HepG2 (cell line): Measurements from ENCODE around the gene FMC1. TPM values are rescaled to one million over a fixed set of nuclear protein-coding genes. Genes with fewer than 3 reads are reported as not detected.

ENCODE experiments used
- ASH2L ChIP-seq: fragments of 300-600, 200-600 bp; sonication (generic); IDR thresholded peaks from 2 replicates; pipeline ENCODE4 v1.7.0; 2017; ENCODE audit warnings: low read depth, mild to moderate bottlenecking, moderate library complexity, mixed read lengths, low read length; ENCODE audit not compliant: insufficient read length
- ETS1 ChIP-seq: sonication (generic); formaldehyde crosslinking; IDR thresholded peaks from 2 replicates; pipeline ENCODE4 v1.4.0; 2020; ENCODE audit warnings: missing genetic modification reagents
- FOSL2 ChIP-seq: sonication (generic); formaldehyde crosslinking; IDR thresholded peaks from 2 replicates; pipeline ENCODE4 v1.4.0; 2020; ENCODE audit warnings: missing genetic modification reagents
- GPBP1L1 ChIP-seq: sonication (generic); formaldehyde crosslinking; IDR thresholded peaks from 2 replicates; pipeline ENCODE4 v1.5.0; 2020; ENCODE audit warnings: mild to moderate bottlenecking, missing genetic modification reagents
- HBP1 ChIP-seq: IDR thresholded peaks from 2 replicates; pipeline ENCODE4 v1.6.1; 2016; ENCODE audit warnings: low read depth, control low read depth
- HIVEP1 ChIP-seq: sonication (generic); formaldehyde crosslinking; IDR thresholded peaks from 2 replicates; pipeline ENCODE4 v1.4.0; 2020; ENCODE audit warnings: mild to moderate bottlenecking, missing genetic modification reagents
- IRX3 ChIP-seq: sonication (generic); formaldehyde crosslinking; IDR thresholded peaks from 2 replicates; pipeline ENCODE4 v1.8.1; 2023; ENCODE audit warnings: mild to moderate bottlenecking, low read depth, missing genetic modification reagents, borderline replicate concordance
- NFE2L1 ChIP-seq: sonication (generic); formaldehyde crosslinking; IDR thresholded peaks from 2 replicates; pipeline ENCODE4 v1.4.0; 2020; ENCODE audit warnings: missing genetic modification reagents, mild to moderate bottlenecking, borderline replicate concordance
- PAXIP1 ChIP-seq: sonication (generic); formaldehyde crosslinking; conservative IDR thresholded peaks from 2 replicates; pipeline ENCODE4 v1.4.0; 2020; ENCODE audit warnings: mild to moderate bottlenecking, missing genetic modification reagents, moderate library complexity
- POLR2G ChIP-seq: fragments of 200-400 bp; formaldehyde crosslinking; IDR thresholded peaks from 2 replicates; pipeline ENCODE4 v1.6.1; 2018; ENCODE audit warnings: mild to moderate bottlenecking, low read depth, low read length, moderate library complexity
- RARA ChIP-seq: IDR thresholded peaks from 2 replicates; pipeline ENCODE4 v1.6.1; 2016; ENCODE audit warnings: missing genetic modification reagents, missing compliant biosample characterization
- RFX3 ChIP-seq: IDR thresholded peaks from 2 replicates; pipeline ENCODE4 v1.6.1; 2016; ENCODE audit warnings: missing biosample characterization, missing genetic modification reagents
- SIN3B ChIP-seq: fragments of 150-350 bp; IDR thresholded peaks from 2 replicates; pipeline ENCODE4 v1.6.1; 2014; ENCODE audit warnings: low read length
- ZNF124 ChIP-seq: sonication (generic); formaldehyde crosslinking; IDR thresholded peaks from 2 replicates; pipeline ENCODE4 v1.4.0; 2020; ENCODE audit warnings: missing genetic modification reagents
- ZNF282 ChIP-seq: fragments of 450-650 bp; IDR thresholded peaks from 2 replicates; pipeline ENCODE4 v1.6.1; 2018; ENCODE audit not compliant: partially characterized antibody
- ZNF317 ChIP-seq: sonication (generic); formaldehyde crosslinking; IDR thresholded peaks from 2 replicates; pipeline ENCODE4 v1.5.0; 2020; ENCODE audit warnings: mild to moderate bottlenecking, missing genetic modification reagents
- ZNF512B ChIP-seq: sonication (generic); formaldehyde crosslinking; IDR thresholded peaks from 2 replicates; pipeline ENCODE4 v1.5.1; 2020; ENCODE audit warnings: missing genetic modification reagents, mild to moderate bottlenecking, borderline replicate concordance
- ZNF547 ChIP-seq: sonication (generic); formaldehyde crosslinking; IDR thresholded peaks from 2 replicates; pipeline ENCODE4 v1.5.1; 2020; ENCODE audit warnings: mild to moderate bottlenecking, missing genetic modification reagents
- ZNF619 ChIP-seq: sonication (generic); formaldehyde crosslinking; IDR thresholded peaks from 2 replicates; pipeline ENCODE4 v1.4.0; 2020; ENCODE audit warnings: mild to moderate bottlenecking, missing genetic modification reagents
- polyA plus RNA-seq, 8 experiments: library from polyadenylated mRNA; depleted of rRNA in 3 of 8; stranded (reverse) in 7 of 8; unstranded in 1 of 8; fragments of >200 nt; fragmentation: Illumina TruSeq in 4 of 8; extraction: Trizol in 4 of 8; gene quantifications; 2 replicates each; pipeline versions ENCODE4 v1.2.1 to v1.2.3, GENCODE V29; 2011 to 2016; ENCODE audit warnings: low read depth in 4 of 8, missing spikeins in 1 of 8, mixed read lengths in 1 of 8; ENCODE audit not compliant: insufficient read depth in 1 of 8
- total RNA-seq, 5 experiments: library from RNA; depleted of rRNA; stranded (reverse); fragments of >200 nt; fragmentation: Illumina TruSeq; extraction: Trizol; gene quantifications; 2 replicates each; pipeline ENCODE4 v1.2.3, GENCODE V29; 2016; ENCODE audit warnings: low read depth in 1 of 5

The FMC1 gene
- total and polyA plus RNA-seq, 2 of the 13 experiments (the other 11 are each of a cell fraction or from before 2014, with no cell fraction given), result 39.2 to 50.7 TPM

- TF ChIP-seq HBP1 (CRISPR knock-in tag) (no peak; the same call in 1 of the 2 replicates), ZNF619 (CRISPR knock-in tag) (no peak), FOSL2 (CRISPR knock-in tag) (peak; percentile 60), ZNF512B (CRISPR knock-in tag) (peak; percentile 20; the same call in 1 of the 2 replicates), RFX3 (CRISPR knock-in tag) (no peak), IRX3 (peak; percentile 38), ASH2L (peak; percentile 90), HIVEP1 (CRISPR knock-in tag) (peak; percentile 43), SIN3B (peak; percentile 5; the same call in 1 of the 2 replicates), NFE2L1 (CRISPR knock-in tag) (no peak), GPBP1L1 (CRISPR knock-in tag) (no peak), POLR2G (peak; percentile 50; the same call in 1 of the 2 replicates), PAXIP1 (CRISPR knock-in tag) (no peak; the same call in 1 of the 2 replicates), RARA (peak; percentile 11; the same call in 1 of the 2 replicates), ZNF124 (CRISPR knock-in tag) (no peak), ZNF317 (CRISPR knock-in tag) (no peak), ETS1 (CRISPR knock-in tag) (no peak), ZNF282 (no peak), ZNF547 (CRISPR knock-in tag) (peak; percentile 85)
Observed at GRCh38 chr7:139340037-139340807, 915 bp upstream of the FMC1 start (continued).
